CD4-positive, alpha-beta T cell (primary cell): ENCODE results near the gene GPM6B. TPM values are rescaled to one million over a fixed set of nuclear protein-coding genes. Genes with fewer than 3 reads are reported as not detected.
"Not testable (repeated sequence)": the region's sequence is repeated elsewhere in the genome, so short reads cannot be mapped to it uniquely, and the experiment has no call there.

Experiments used
- ATAC-seq: fragments of 200-7000 bp; cut with Tn5 transposase; one replicate; pipeline ENCODE4 v1.10.0; 2022; ENCODE audit warnings: mild to moderate bottlenecking; ENCODE audit not compliant: poor library complexity
- CTCF ChIA-PET: fragments of 350-600 bp; sonication (Branson Sonifier 250); formaldehyde crosslinking; loops from one replicate; lab custom pipeline; 2021; ENCODE audit warnings: antibody characterized with exemption, inconsistent platforms; lab: Charles Lee
- POLR2A ChIA-PET: fragments of 350-600 bp; sonication (Branson Sonifier 250); formaldehyde crosslinking; loops from one replicate; lab custom pipeline; 2021; ENCODE audit warnings: antibody characterized with exemption, inconsistent platforms; lab: Charles Lee
- DNase-seq, 14 experiments: peaks; one replicate each; pipeline ENCODE4 v3.0.0-alpha.2; 2013 to 2020; ENCODE audit warnings: mixed read lengths in 2 of 14
- H3K27ac ChIP-seq, 2 donors: one replicate each; pipeline versions ENCODE4 v1.5.1 to v1.7.0; 2013; ENCODE audit warnings: low read length in 2 of 2, low read depth in 1 of 2, mild to moderate bottlenecking in 1 of 2
- H3K27me3 ChIP-seq, 2 experiments: 1 replicate in 1 of 2; 2 replicates in 1 of 2; pipeline versions ENCODE4 v1.6.1 to v1.7.0; 2013; ENCODE audit warnings: low read length in 2 of 2, control low read depth in 1 of 2, mild to moderate bottlenecking in 1 of 2, moderate library complexity in 1 of 2; ENCODE audit not compliant: insufficient read depth in 2 of 2, control insufficient read depth in 1 of 2
- H3K36me3 ChIP-seq: one replicate; pipeline ENCODE4 v1.6.1; 2013; ENCODE audit warnings: low read length, control low read depth; ENCODE audit not compliant: insufficient read depth
- H3K4me1 ChIP-seq: one replicate; pipeline ENCODE4 v1.6.1; 2013; ENCODE audit warnings: low read length, control low read depth; ENCODE audit not compliant: insufficient read depth
- H3K4me3 ChIP-seq: one replicate; pipeline ENCODE4 v1.5.1; 2013; ENCODE audit warnings: mild to moderate bottlenecking, low read length, moderate library complexity
- H3K9me3 ChIP-seq, 2 experiments: 1 replicate in 1 of 2; 2 replicates in 1 of 2; pipeline versions ENCODE4 v1.6.1 to v1.7.0; 2013; ENCODE audit warnings: low read length in 2 of 2, mild to moderate bottlenecking in 2 of 2, control low read depth in 1 of 2, moderate library complexity in 1 of 2; ENCODE audit not compliant: control insufficient read depth in 1 of 2, insufficient read depth in 1 of 2
- H3K27ac Mint-ChIP-seq: one replicate; pipeline ENCODE4 v1.8.0; 2020; ENCODE audit warnings: mixed read lengths
- H3K27me3 Mint-ChIP-seq: one replicate; pipeline ENCODE4 v1.8.0; 2021; ENCODE audit warnings: mixed read lengths
- H3K36me3 Mint-ChIP-seq: one replicate; pipeline ENCODE4 v1.8.0; 2021; ENCODE audit warnings: low read depth, mixed read lengths
- H3K4me1 Mint-ChIP-seq: one replicate; pipeline ENCODE4 v1.8.0; 2021; ENCODE audit warnings: low read depth, mixed read lengths
- H3K4me3 Mint-ChIP-seq: one replicate; pipeline ENCODE4 v1.8.0; 2020; ENCODE audit warnings: mild to moderate bottlenecking, mixed read lengths
- H3K9me3 Mint-ChIP-seq: one replicate; pipeline ENCODE4 v1.8.0; 2020; ENCODE audit warnings: mixed read lengths
- intact Hi-C, 2 experiments: fragments of 100-400 bp; cut with DNase I in 1 of 2; cut with micrococcal nuclease in 1 of 2; formaldehyde crosslinking; loops; one replicate each; pipeline versions ENCODE4 v1.15.1 to v1.9.0; 2023 to 2025; cut with DNase I, micrococcal nuclease
- total RNA-seq, 174 experiments: library from RNA in 2 of 174; stranded (reverse) in 2 of 174; gene quantifications; one replicate each; pipeline ENCODE4 v1.2.3 and lab custom pipeline; 2021 to 2026
- TF ChIP-seq, protein P1 (sequence below): fragments of 200-600 bp; IDR thresholded peaks from one replicate; pipeline ENCODE4 v1.8.0; 2022; ENCODE audit warnings: antibody characterized with exemption, mild to moderate bottlenecking

The GPM6B gene
- total RNA-seq, 2 experiments from 2014 or later, result not detected

DNA sequence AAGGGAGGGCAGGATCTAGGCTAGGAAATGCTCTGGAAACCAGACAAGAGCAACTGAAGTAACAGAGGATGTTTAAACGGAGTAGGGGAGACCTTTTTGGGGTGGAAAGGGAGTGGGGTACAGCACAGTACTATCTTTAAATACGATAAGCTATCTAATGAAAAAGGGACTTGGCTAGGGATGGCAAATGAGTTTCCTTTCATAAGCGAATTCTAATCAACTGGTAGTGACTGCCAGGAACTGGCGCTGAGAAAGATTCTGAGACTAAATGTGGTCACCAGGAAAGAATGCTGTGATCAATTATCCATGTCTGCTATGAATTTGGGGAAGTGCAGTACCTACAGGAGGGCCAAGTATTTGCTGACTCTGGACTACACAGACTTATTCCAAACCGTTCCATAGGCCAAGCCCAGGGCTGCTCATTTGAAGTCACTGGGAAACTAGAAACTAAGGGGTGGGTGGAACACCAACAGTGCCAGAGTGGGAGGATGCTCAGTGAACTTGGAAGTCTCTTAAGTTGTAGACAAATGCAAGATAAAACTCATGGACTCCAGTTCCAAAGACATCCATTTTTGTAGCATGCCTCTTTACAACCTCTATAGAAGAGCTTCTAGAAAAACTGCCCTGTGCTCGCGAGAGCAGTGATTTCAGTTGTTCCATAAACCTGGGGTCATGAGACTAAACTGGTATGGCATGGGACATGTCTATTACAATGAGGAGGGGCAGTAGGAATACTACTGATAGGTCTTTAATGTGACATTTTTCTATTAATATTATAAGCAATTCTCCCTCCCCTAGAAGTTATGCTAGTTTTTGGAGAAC is 84.4 kb downstream of the GPM6B start:
- ChIA-PET CTCF (no interaction called here), POLR2A (interaction anchor here (6.4 kb wide), 1 partner anchor 11 kb away, joined by 105 read pairs; no protein-coding TSS in a partner anchor)
- H3K36me3 ChIP-seq, result peaks cover 5% of the 10 kb centered on the region
- H3K4me3 ChIP-seq, result no peak overlapping the region
- H3K27ac ChIP-seq, result no peak overlapping the region
- H3K9me3 Mint-ChIP-seq, result no peaks in the 10 kb centered on the region
- DNase-seq, result no peak
- TF ChIP-seq, protein P1, sequence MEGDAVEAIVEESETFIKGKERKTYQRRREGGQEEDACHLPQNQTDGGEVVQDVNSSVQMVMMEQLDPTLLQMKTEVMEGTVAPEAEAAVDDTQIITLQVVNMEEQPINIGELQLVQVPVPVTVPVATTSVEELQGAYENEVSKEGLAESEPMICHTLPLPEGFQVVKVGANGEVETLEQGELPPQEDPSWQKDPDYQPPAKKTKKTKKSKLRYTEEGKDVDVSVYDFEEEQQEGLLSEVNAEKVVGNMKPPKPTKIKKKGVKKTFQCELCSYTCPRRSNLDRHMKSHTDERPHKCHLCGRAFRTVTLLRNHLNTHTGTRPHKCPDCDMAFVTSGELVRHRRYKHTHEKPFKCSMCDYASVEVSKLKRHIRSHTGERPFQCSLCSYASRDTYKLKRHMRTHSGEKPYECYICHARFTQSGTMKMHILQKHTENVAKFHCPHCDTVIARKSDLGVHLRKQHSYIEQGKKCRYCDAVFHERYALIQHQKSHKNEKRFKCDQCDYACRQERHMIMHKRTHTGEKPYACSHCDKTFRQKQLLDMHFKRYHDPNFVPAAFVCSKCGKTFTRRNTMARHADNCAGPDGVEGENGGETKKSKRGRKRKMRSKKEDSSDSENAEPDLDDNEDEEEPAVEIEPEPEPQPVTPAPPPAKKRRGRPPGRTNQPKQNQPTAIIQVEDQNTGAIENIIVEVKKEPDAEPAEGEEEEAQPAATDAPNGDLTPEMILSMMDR, result no peak
- no peak for ATAC-seq
- H3K27ac Mint-ChIP-seq, result peak overlapping the region; percentile 100
- H3K4me3 Mint-ChIP-seq, result peak overlapping the region; percentile 99
- H3K27me3 Mint-ChIP-seq, result no peaks in the 10 kb centered on the region
- intact Hi-C loops, result loop anchor here (5.0 to 10.0 kb wide), 4 partner anchors 35 to 1602 kb away; partner anchors contain the start of genes PIGA (in 1 of the 2) and TCEANC (in 1 of the 2)
- peaks cover 70% of the 10 kb centered on the region for H3K4me1 Mint-ChIP-seq
- peaks cover 81% of the 10 kb centered on the region for H3K36me3 Mint-ChIP-seq
- H3K27me3 ChIP-seq, result no peaks in the 10 kb centered on the region
- peaks cover 15% of the 10 kb centered on the region for H3K4me1 ChIP-seq
- no peaks in the 10 kb centered on the region for H3K9me3 ChIP-seq

- H3K36me3 ChIP-seq, H3K4me1 ChIP-seq, H3K27me3 Mint-ChIP-seq, H3K9me3 ChIP-seq, H3K9me3 Mint-ChIP-seq, ATAC-seq, DNase-seq, H3K27me3 ChIP-seq, CTCF ChIA-PET, H3K4me3 ChIP-seq, H3K27ac ChIP-seq, POLR2A ChIA-PET: not testable (repeated sequence)
- intact Hi-C loops, result loop anchor here (5.0 to 10.0 kb wide), 4 partner anchors 33 to 1604 kb away; partner anchors contain the start of genes PIGA (in 1 of the 2) and TCEANC (in 1 of the 2)
- H3K4me1 Mint-ChIP-seq, result peaks cover 73% of the 10 kb centered on the region
- H3K4me3 Mint-ChIP-seq, result peak overlapping the region; percentile 56
- peaks cover 86% of the 10 kb centered on the region for H3K36me3 Mint-ChIP-seq
- H3K27ac Mint-ChIP-seq, result peak overlapping the region; percentile 100
These were observed 86.4 kb downstream of the GPM6B start for GRCh38 chrX:13730523-13730922.

- H3K4me3 Mint-ChIP-seq, H3K27me3 ChIP-seq, DNase-seq, POLR2A ChIA-PET, CTCF ChIA-PET, ATAC-seq, H3K27ac ChIP-seq, H3K36me3 ChIP-seq, H3K9me3 ChIP-seq, H3K27me3 Mint-ChIP-seq, H3K9me3 Mint-ChIP-seq, H3K4me3 ChIP-seq, intact Hi-C loops: not testable (repeated sequence)
- peaks cover 62% of the 10 kb centered on the region for H3K4me1 Mint-ChIP-seq
- H3K4me1 ChIP-seq, result peaks cover 15% of the 10 kb centered on the region
- H3K27ac Mint-ChIP-seq, result peak overlapping the region; percentile 74
- peaks cover 79% of the 10 kb centered on the region for H3K36me3 Mint-ChIP-seq
These were observed 90.3 kb downstream of the GPM6B start for GRCh38 chrX:13726583-13726982.

DNA sequence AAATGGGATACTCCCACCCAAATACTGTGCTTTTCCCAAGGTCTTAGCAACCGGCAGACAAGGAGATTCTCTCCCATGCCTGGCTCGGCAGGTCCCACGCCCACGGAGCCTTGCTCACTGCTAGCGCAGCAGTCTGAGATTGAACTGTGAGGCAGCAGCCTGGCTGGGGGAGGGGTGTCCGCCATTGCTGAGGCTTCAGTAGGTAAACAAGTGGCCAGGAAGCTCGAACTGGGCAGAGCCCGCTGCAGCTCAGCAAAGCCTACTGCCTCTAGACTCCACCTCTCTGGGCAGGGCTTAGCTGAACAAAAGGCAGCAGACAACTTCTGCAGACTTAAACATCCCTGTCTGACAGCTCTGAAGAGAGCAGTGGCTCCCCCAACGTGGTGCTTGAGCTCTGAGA is 92.0 kb downstream of the GPM6B start:
- peaks cover 15% of the 10 kb centered on the region for H3K4me1 ChIP-seq
- H3K27me3 Mint-ChIP-seq, H3K9me3 Mint-ChIP-seq, H3K27me3 ChIP-seq, H3K9me3 ChIP-seq, H3K27ac ChIP-seq, intact Hi-C loops, H3K36me3 ChIP-seq: not testable (repeated sequence)
- ChIA-PET POLR2A (interaction anchor here (1.0 to 9.0 kb wide), 6 partner anchors 9 to 747 kb away, joined by 3 to 105 read pairs (median 4); partner anchors contain the start of genes OFD1, RAB9A and TRAPPC2), CTCF (interaction anchor here (1.1 to 1.6 kb wide), 2 partner anchors 10 to 38 kb away, joined by 3 to 4 read pairs; partner anchors contain the start of genes OFD1 and TRAPPC2)
- Mint-ChIP-seq H3K4me1 (peaks cover 65% of the 10 kb centered on the region), H3K4me3 (peak overlapping the region; percentile 20), H3K27ac (peak overlapping the region; percentile 88), H3K36me3 (peaks cover 74% of the 10 kb centered on the region)
- H3K4me3 ChIP-seq, result peak overlapping the region; percentile 12
- ATAC-seq (peak; percentile 51), DNase-seq (peak in 13 of 14 experiments; percentile 33 to 81 (median 52))
